H1 (cell line): Measurements from ENCODE around the gene CIT. TPM values are rescaled to one million over a fixed set of nuclear protein-coding genes. Genes with fewer than 3 reads are reported as not detected.

Source experiments
- CTCF ChIA-PET: fragments of 300-600 bp; sonication (Branson Sonifier 250); formaldehyde crosslinking; loops from one replicate; lab custom pipeline; 2021; ENCODE audit not compliant: partially characterized antibody; lab: Charles Lee
- POLR2A ChIA-PET: fragments of 300-600 bp; sonication (Branson Sonifier 250); formaldehyde crosslinking; loops from one replicate; lab custom pipeline; 2021; ENCODE audit warnings: inconsistent platforms; ENCODE audit not compliant: partially characterized antibody; lab: Charles Lee
- DNase-seq, 2 experiments: peaks; one replicate each; pipeline versions ENCODE4 v3.0.0 to v3.0.0-alpha.2; 2010 to 2022; ENCODE audit warnings: low spot score in 2 of 2, low read depth in 1 of 2, mixed read lengths in 1 of 2
- FAIRE-seq: peaks from 2 replicates; lab custom pipeline; 2011; peaks lifted over from hg19 to GRCh38; lab: Jason Lieb, UNC
- H2AFZ ChIP-seq: 2 replicates; pipeline ENCODE4 v1.8.1; 2012; ENCODE audit warnings: low read length, inconsistent platforms
- H2AK5ac ChIP-seq: 2 replicates; pipeline ENCODE4 v1.6.1; 2013; ENCODE audit warnings: low read depth, low read length
- H2BK120ac ChIP-seq: replicated peaks from 2 replicates; pipeline ENCODE3; 2013; ENCODE audit warnings: low read depth, low read length, inconsistent platforms
- H2BK12ac ChIP-seq: 2 replicates; pipeline ENCODE4 v1.6.1; 2013; ENCODE audit warnings: low read depth, low read length
- H2BK15ac ChIP-seq: 2 replicates; pipeline ENCODE4 v1.6.1; 2013; ENCODE audit warnings: low read length
- H2BK20ac ChIP-seq: 2 replicates; pipeline ENCODE4 v1.6.1; 2013; ENCODE audit warnings: low read length
- H2BK5ac ChIP-seq: 2 replicates; pipeline ENCODE4 v1.6.1; 2013; ENCODE audit warnings: low read depth, low read length
- H3K14ac ChIP-seq: 2 replicates; pipeline ENCODE4 v1.6.1; 2013; ENCODE audit warnings: inconsistent platforms; ENCODE audit not compliant: insufficient read length
- H3K18ac ChIP-seq: 2 replicates; pipeline ENCODE4 v1.6.1; 2013; ENCODE audit warnings: low read length; ENCODE audit errors: extremely low read depth
- H3K23ac ChIP-seq: 2 replicates; pipeline ENCODE4 v1.6.1; 2013; ENCODE audit warnings: inconsistent platforms; ENCODE audit not compliant: insufficient read length
- H3K23me2 ChIP-seq: 2 replicates; pipeline ENCODE4 v1.6.1; 2013; ENCODE audit warnings: low read depth, low read length
- H3K27ac ChIP-seq: 2 replicates; pipeline ENCODE4 v1.6.1; 2011; ENCODE audit warnings: low read depth, low read length, inconsistent platforms
- H3K27me3 ChIP-seq, 4 experiments: replicated peaks in 1 of 4; 1 replicate in 1 of 4; 2 replicates in 3 of 4; pipeline versions ENCODE4 v1.6.1 to v1.8.1; 2011 to 2013; ENCODE audit warnings: low read length in 3 of 4, mild to moderate bottlenecking in 3 of 4, inconsistent platforms in 2 of 4, mixed read lengths in 2 of 4, moderate library complexity in 1 of 4; ENCODE audit not compliant: control insufficient read depth in 3 of 4, insufficient read depth in 3 of 4; ENCODE audit errors: extremely low read depth in 1 of 4
- H3K36me3 ChIP-seq, 4 experiments: 2 replicates each; pipeline versions ENCODE4 v1.6.1 to v1.8.1; 2011 to 2013; ENCODE audit warnings: mild to moderate bottlenecking in 4 of 4, low read length in 3 of 4, moderate library complexity in 2 of 4, control low read depth in 1 of 4, inconsistent platforms in 1 of 4; ENCODE audit not compliant: insufficient read depth in 4 of 4, control insufficient read depth in 2 of 4
- H3K4ac ChIP-seq: replicated peaks from 2 replicates; pipeline ENCODE3; 2013; ENCODE audit warnings: low read length, low read depth, mixed read lengths, inconsistent platforms; ENCODE audit not compliant: insufficient read length
- H3K4me1 ChIP-seq, 4 experiments: replicated peaks in 1 of 4; 1 replicate in 1 of 4; 2 replicates in 3 of 4; pipeline versions ENCODE4 v1.6.1 to v1.8.1; 2011 to 2013; ENCODE audit warnings: low read length in 3 of 4, inconsistent platforms in 2 of 4, mixed read lengths in 1 of 4; ENCODE audit not compliant: insufficient read depth in 4 of 4, control insufficient read depth in 3 of 4
- H3K4me2 ChIP-seq, 2 experiments: 2 replicates each; pipeline versions ENCODE4 v1.6.1 to v1.8.1; 2011 to 2013; ENCODE audit warnings: low read depth in 2 of 2, low read length in 2 of 2, control low read depth in 1 of 2, inconsistent platforms in 1 of 2, mild to moderate bottlenecking in 1 of 2; ENCODE audit not compliant: insufficient read depth in 1 of 2
- H3K4me3 ChIP-seq, 4 experiments: fragments of 200-600, 300-600 bp in 1 of 4; sonication (generic), shearing (Covaris generic), sonication (Bioruptor Twin) in 1 of 4; 2 replicates each; pipeline versions ENCODE4 v1.5.1 to v1.8.1; 2011 to 2016; ENCODE audit warnings: low read length in 4 of 4, low read depth in 3 of 4, control low read depth in 2 of 4, inconsistent platforms in 2 of 4, mild to moderate bottlenecking in 2 of 4, mixed read lengths in 1 of 4, moderate library complexity in 1 of 4; ENCODE audit not compliant: insufficient read depth in 2 of 4; ENCODE audit errors: extremely low read depth in 1 of 4
- H3K56ac ChIP-seq: replicated peaks from 2 replicates; pipeline ENCODE3; 2013; ENCODE audit warnings: low read depth, mild to moderate bottlenecking, mixed read lengths, low read length, inconsistent platforms; ENCODE audit not compliant: insufficient read length
- H3K79me1 ChIP-seq: 2 replicates; pipeline ENCODE4 v1.6.1; 2013; ENCODE audit warnings: low read depth, low read length, control low read depth
- H3K79me2 ChIP-seq, 2 experiments: 2 replicates each; pipeline versions ENCODE4 v1.6.1 to v1.8.1; 2012 to 2013; ENCODE audit warnings: low read length in 2 of 2, mild to moderate bottlenecking in 2 of 2, inconsistent platforms in 1 of 2; ENCODE audit not compliant: insufficient read depth in 2 of 2, control insufficient read depth in 1 of 2
- H3K9ac ChIP-seq, 4 experiments: replicated peaks in 1 of 4; 1 replicate in 1 of 4; 2 replicates in 3 of 4; pipeline versions ENCODE4 v1.6.1 to v1.8.1; 2011 to 2013; ENCODE audit warnings: low read depth in 3 of 4, low read length in 3 of 4, control low read depth in 2 of 4, mild to moderate bottlenecking in 2 of 4, moderate library complexity in 2 of 4, inconsistent platforms in 1 of 4; ENCODE audit errors: extremely low read depth in 1 of 4
- H3K9me3 ChIP-seq, 2 experiments: 2 replicates each; pipeline versions ENCODE4 v1.6.1 to v1.8.1; 2012 to 2013; ENCODE audit warnings: mild to moderate bottlenecking in 2 of 2, moderate library complexity in 2 of 2, control low read depth in 1 of 2, inconsistent platforms in 1 of 2, low read depth in 1 of 2, low read length in 1 of 2, mixed read lengths in 1 of 2; ENCODE audit not compliant: insufficient read depth in 2 of 2
- H4K20me1 ChIP-seq, 2 experiments: replicated peaks in 1 of 2; 2 replicates each; pipeline versions ENCODE3 to v1.8.1; 2011 to 2013; ENCODE audit warnings: inconsistent platforms in 2 of 2, low read length in 2 of 2, mild to moderate bottlenecking in 1 of 2; ENCODE audit not compliant: insufficient read depth in 2 of 2, control insufficient read depth in 1 of 2
- H4K5ac ChIP-seq: 2 replicates; pipeline ENCODE4 v1.6.1; 2013; ENCODE audit warnings: low read length, low read depth, mixed read lengths, inconsistent platforms; ENCODE audit not compliant: insufficient read length
- H4K8ac ChIP-seq: 2 replicates; pipeline ENCODE4 v1.8.0; 2013; ENCODE audit warnings: mild to moderate bottlenecking, moderate library complexity, low read length, inconsistent platforms; ENCODE audit not compliant: insufficient read depth; ENCODE audit errors: extremely low read depth
- H4K91ac ChIP-seq: replicated peaks from 2 replicates; pipeline ENCODE3; 2013; ENCODE audit warnings: low read length, mixed read lengths, inconsistent platforms; ENCODE audit not compliant: insufficient read length
- EP300 ChIP-seq, 2 experiments: IDR thresholded peaks; 1 replicate in 1 of 2; 2 replicates in 1 of 2; pipeline ENCODE4 v1.6.1; 2011 to 2012; ENCODE audit warnings: low read depth in 2 of 2, low read length in 2 of 2, mild to moderate bottlenecking in 2 of 2, borderline replicate concordance in 1 of 2, inconsistent platforms in 1 of 2, moderate library complexity in 1 of 2
- JUND ChIP-seq: IDR thresholded peaks from 2 replicates; pipeline ENCODE4 v1.6.1; 2011; ENCODE audit warnings: mild to moderate bottlenecking, improper control_type of control experiment, low read length
- MAX ChIP-seq: IDR thresholded peaks from 2 replicates; pipeline ENCODE4 v1.6.1; 2012; ENCODE audit warnings: inconsistent platforms
- NRF1 ChIP-seq: IDR thresholded peaks from 2 replicates; pipeline ENCODE4 v1.6.1; 2011; ENCODE audit warnings: mild to moderate bottlenecking, low read depth, low read length, improper control_type of control experiment
- POU5F1 ChIP-seq: IDR thresholded peaks from 2 replicates; pipeline ENCODE4 v1.6.1; 2011; ENCODE audit warnings: low read depth, mild to moderate bottlenecking, low read length, moderate library complexity
- SIN3A ChIP-seq, 2 experiments: IDR thresholded peaks in 1 of 2; conservative IDR thresholded peaks in 1 of 2; 2 replicates each; pipeline ENCODE4 v1.6.1; 2011 to 2012; ENCODE audit warnings: low read length in 2 of 2, improper control_type of control experiment in 1 of 2, low read depth in 1 of 2, mild to moderate bottlenecking in 1 of 2
- SRF ChIP-seq: IDR thresholded peaks from 2 replicates; pipeline ENCODE4 v1.6.1; 2011; ENCODE audit warnings: mild to moderate bottlenecking, low read depth, low read length, moderate library complexity
- WGBS, 2 experiments: shearing (Covaris generic) in 1 of 2; methylation state at CpG; one replicate each; pipeline versions ENCODE4 v1.1.6 to v1.1.7; 2013 to 2015; ENCODE audit warnings: low lambda C conversion rate in 2 of 2, mixed read lengths in 2 of 2, inconsistent platforms in 1 of 2, low coverage in 1 of 2, missing lambda C conversion rate in 1 of 2; ENCODE audit not compliant: insufficient replicate concordance in 2 of 2, insufficient coverage in 1 of 2, insufficient read length in 1 of 2; ENCODE audit errors: extremely low coverage in 1 of 2, missing lambda C conversion rate in 1 of 2; 5-methylcytosine and 5-hydroxymethylcytosine counted together
- polyA plus RNA-seq, 7 experiments: library from polyadenylated mRNA; depleted of rRNA in 3 of 7; stranded (reverse) in 5 of 7; unstranded in 2 of 7; fragments of >200 nt in 5 of 7; fragments of 200-250 nt in 2 of 7; gene quantifications; 1 replicate in 5 of 7; 2 replicates in 1 of 7; 4 replicates in 1 of 7; pipeline versions ENCODE4 v1.2.1 to v1.2.3, GENCODE V29; 2011 to 2013; ENCODE audit warnings: missing spikeins in 2 of 7, mixed read lengths in 2 of 7
- total RNA-seq: library from RNA; stranded (reverse); fragmentation: NEBNext Ultra II Directional; extraction: Animal tissue kit (Norgen Biotek cat#: 25700); gene quantifications from 2 replicates; pipeline ENCODE4 v1.2.1, GENCODE V29; 2021

Gene CIT
- total and polyA plus RNA-seq, 2 of the 8 experiments (the other 6 are each of a cell fraction or from before 2014, with no cell fraction given) = 17.1 to 60.9 TPM

- Histone ChIP-seq H3K23ac (no peak overlapping the region), H4K8ac (no peak overlapping the region), H3K27ac (no peak overlapping the region), H2BK15ac (no peak overlapping the region), H2BK5ac (no peak overlapping the region), H3K27me3 (no peaks in the 10 kb centered on the region), H2AK5ac (no peak overlapping the region), H3K23me2 (no peaks in the 10 kb centered on the region), H2BK20ac (no peak overlapping the region), H3K9ac (no peak overlapping the region), H4K91ac (no peak overlapping the region), H2AFZ (no peak overlapping the region), H3K14ac (no peak overlapping the region), H3K4me2 (no peak overlapping the region), H3K9me3 (no peaks in the 10 kb centered on the region; a peak in 1 of 4 replicates), H3K79me2 (no peaks in the 10 kb centered on the region), H2BK12ac (no peak overlapping the region), H3K18ac (no peak overlapping the region), H3K4me1 (no peaks in the 10 kb centered on the region), H3K4me3 (no peak overlapping the region), H3K79me1 (no peaks in the 10 kb centered on the region; the same call in 1 of the 2 replicates), H4K5ac (no peak overlapping the region)
- no peak for DNase-seq
- ChIA-PET POLR2A (interaction anchor here (0.7 kb wide), 1 partner anchor 11 kb away, joined by 3 read pairs; no protein-coding TSS in a partner anchor), CTCF (interaction anchor here (0.6 kb wide), 1 partner anchor 156 kb away, joined by 3 read pairs; no protein-coding TSS in a partner anchor)
- FAIRE-seq = no peak
- 91% methylated on average over 10 of the region's 10 CpGs; no CpG with 5 or more reads in 1 of the 2 experiments for WGBS, 2 experiments
- TF ChIP-seq POU5F1 = no peak
- no peak for TF ChIP-seq JUND
- TF ChIP-seq NRF1 = no peak
- no peak for TF ChIP-seq EP300 (IDR thresholded peaks at IDR 0.05; ENCODE audit: borderline replicate concordance in 1 of 2, low read depth in 2 of 2, low read length in 2 of 2)
- no peak for TF ChIP-seq SIN3A (conservative IDR thresholded peaks at IDR 0.05 in 1 of 2, IDR thresholded peaks at IDR 0.05 in 1 of 2; ENCODE audit: low read depth in 1 of 2, low read length in 2 of 2)
- TF ChIP-seq MAX = no peak
- TF ChIP-seq SRF = no peak
- TF ChIP-seq, all 59 proteins: peak for 0
- Histone ChIP-seq H3K36me3 (peaks cover 8 to 34% (median 22%) of the 10 kb centered on the region in 4 experiments), H3K4ac (no peak overlapping the region), H2BK120ac (no peak overlapping the region), H4K20me1 (peaks cover 0 to 2% of the 10 kb centered on the region in 2 experiments), H3K56ac (no peak overlapping the region)
Measured at GRCh38 chr12:119684711-119685369, 192.3 kb downstream of the CIT start.
